NOMO-1 treated with DMSO at 0.1 percent for 48 hours (cell line): ENCODE results near the gene FBN1.

Source experiments
- DNase-seq: peaks from one replicate; lab custom pipeline; 2025; ENCODE audit not compliant: unreplicated experiment; lab: John Stamatoyannopoulos, UW

The FBN1 gene

GRCh38 chr15:48582452-48583247 is 62.9 kb downstream of the FBN1 start:
- no peak for DNase-seq

- DNase-seq = no peak
Observed at GRCh38 chr15:48581219-48581618, 64.3 kb downstream of the FBN1 start.

- no peak for DNase-seq
Observed at GRCh38 chr15:48580736-48581135, 64.8 kb downstream of the FBN1 start.

- DNase-seq = no peak
Observed at GRCh38 chr15:48579945-48580671, 65.4 kb downstream of the FBN1 start.

GRCh38 chr15:48578965-48579364 is 66.5 kb downstream of the FBN1 start:
- DNase-seq = no peak

- DNase-seq = no peak
Observed at GRCh38 chr15:48577469-48577868, 68.0 kb downstream of the FBN1 start.

- DNase-seq = no peak
Observed at GRCh38 chr15:48574187-48574586, 71.3 kb downstream of the FBN1 start.

GRCh38 chr15:48573780-48574179 is 71.7 kb downstream of the FBN1 start:
- no peak for DNase-seq

GRCh38 chr15:48572823-48573222 is 72.7 kb downstream of the FBN1 start:
- no peak for DNase-seq

GRCh38 chr15:48571510-48571909 is 74.0 kb downstream of the FBN1 start:
- no peak for DNase-seq

- DNase-seq = no peak
Observed at GRCh38 chr15:48570822-48571221, 74.7 kb downstream of the FBN1 start.

- DNase-seq = no peak
Observed at GRCh38 chr15:48569591-48570302, 75.8 kb downstream of the FBN1 start.

GRCh38 chr15:48566668-48567067 is 78.8 kb downstream of the FBN1 start:
- no peak for DNase-seq

- DNase-seq = no peak
Observed at GRCh38 chr15:48565560-48566482, 79.7 kb downstream of the FBN1 start.

- no peak for DNase-seq
Observed at GRCh38 chr15:48564690-48565089, 80.8 kb downstream of the FBN1 start.

- DNase-seq = no peak
Observed at GRCh38 chr15:48563934-48564333, 81.6 kb downstream of the FBN1 start.

- no peak for DNase-seq
Observed at GRCh38 chr15:48560321-48561051, 85.0 kb downstream of the FBN1 start.

GRCh38 chr15:48559285-48559684 is 86.2 kb downstream of the FBN1 start:
- DNase-seq = no peak

- DNase-seq = no peak
Observed at GRCh38 chr15:48558226-48558625, 87.3 kb downstream of the FBN1 start.

GRCh38 chr15:48557335-48557734 is 88.2 kb downstream of the FBN1 start:
- no peak for DNase-seq
